HL-60 (cell line): ENCODE results near the gene TPRX1.

Experiments
- CTCF ChIP-seq: IDR thresholded peaks from one replicate; pipeline ENCODE4 v1.5.1; 2011; ENCODE audit warnings: low read length, control low read depth, inconsistent platforms; ENCODE audit not compliant: insufficient read depth
- REST ChIP-seq: IDR thresholded peaks from 2 replicates; pipeline ENCODE4 v1.6.1; 2012; ENCODE audit warnings: low read depth; ENCODE audit not compliant: insufficient replicate concordance

- TF ChIP-seq CTCF (no peak), REST (no peak)
These were observed 1.8 kb downstream of the TPRX1 start for GRCh38 chr19:47802521-47803043.
